Loucy (cell line): Measurements from ENCODE around the gene HS6ST3.

ENCODE experiments used
- H2AFZ ChIP-seq: fragments of 200-600 bp; sonication (generic); 2 replicates; pipeline ENCODE4 v1.6.0; 2016; ENCODE audit warnings: antibody characterized with exemption, mild to moderate bottlenecking, low read length, moderate library complexity
- H3F3A ChIP-seq: fragments of 200-600 bp; 2 replicates; pipeline ENCODE4 v1.6.0; 2016; ENCODE audit warnings: antibody characterized with exemption, low read depth, mild to moderate bottlenecking
- H3K27me3 ChIP-seq: fragments of 200-600 bp; sonication (generic); 2 replicates; pipeline ENCODE4 v1.6.1; 2014; ENCODE audit warnings: low read length, mild to moderate bottlenecking; ENCODE audit not compliant: insufficient read depth, poor library complexity, severe bottlenecking
- H3K36me3 ChIP-seq: fragments of 200-600 bp; sonication (generic); 2 replicates; pipeline ENCODE4 v1.6.1; 2016; ENCODE audit warnings: low read length; ENCODE audit not compliant: insufficient read depth
- H3K4me1 ChIP-seq: fragments of 200-600 bp; sonication (generic); 2 replicates; pipeline ENCODE4 v1.5.1; 2014; ENCODE audit warnings: low read length, mild to moderate bottlenecking; ENCODE audit not compliant: insufficient read depth, poor library complexity, severe bottlenecking
- H3K4me2 ChIP-seq: fragments of 200-600 bp; sonication (generic); 2 replicates; pipeline ENCODE4 v1.6.0; 2014; ENCODE audit warnings: antibody characterized with exemption, low read length, low read depth, mild to moderate bottlenecking; ENCODE audit not compliant: poor library complexity, severe bottlenecking
- H3K4me3 ChIP-seq: fragments of 200-600 bp; sonication (generic); 2 replicates; pipeline ENCODE4 v1.5.1; 2014; ENCODE audit warnings: low read length, mild to moderate bottlenecking, mixed read lengths; ENCODE audit not compliant: poor library complexity, severe bottlenecking
- H3K79me2 ChIP-seq: fragments of 200-600 bp; sonication (generic); 2 replicates; pipeline ENCODE4 v1.6.1; 2014; ENCODE audit warnings: low read length; ENCODE audit not compliant: insufficient read depth
- H3K9ac ChIP-seq: fragments of 200-600 bp; sonication (generic); 2 replicates; pipeline ENCODE4 v1.6.0; 2014; ENCODE audit warnings: mild to moderate bottlenecking, low read depth, low read length, moderate library complexity; ENCODE audit not compliant: poor library complexity, severe bottlenecking
- H3K9me2 ChIP-seq: fragments of 200-600 bp; sonication (generic); replicated peaks from 2 replicates; pipeline ENCODE4 v1.6.1; 2016; ENCODE audit warnings: low read depth, low read length, mixed read lengths
- H3K9me3 ChIP-seq: fragments of 200-600 bp; sonication (generic); 2 replicates; pipeline ENCODE4 v1.6.1; 2014; ENCODE audit warnings: mild to moderate bottlenecking, antibody characterized with exemption, low read length, low read depth; ENCODE audit not compliant: insufficient read depth
- H4K20me1 ChIP-seq: fragments of 200-600 bp; sonication (generic); 2 replicates; pipeline ENCODE4 v1.6.0; 2014; ENCODE audit warnings: antibody characterized with exemption, low read length, mild to moderate bottlenecking; ENCODE audit not compliant: insufficient read depth, poor library complexity, severe bottlenecking
- CTCF ChIP-seq: fragments of 200-600 bp; sonication (generic); conservative IDR thresholded peaks from 2 replicates; pipeline ENCODE4 v1.5.1; 2014; ENCODE audit warnings: mild to moderate bottlenecking, antibody characterized with exemption, low read length
- EZH2phosphoT487 ChIP-seq: fragments of 200-600 bp; IDR thresholded peaks from 2 replicates; pipeline ENCODE4 v1.6.1; 2018; ENCODE audit warnings: antibody characterized with exemption, mild to moderate bottlenecking, moderate library complexity, borderline replicate concordance

HS6ST3 gene

DNA sequence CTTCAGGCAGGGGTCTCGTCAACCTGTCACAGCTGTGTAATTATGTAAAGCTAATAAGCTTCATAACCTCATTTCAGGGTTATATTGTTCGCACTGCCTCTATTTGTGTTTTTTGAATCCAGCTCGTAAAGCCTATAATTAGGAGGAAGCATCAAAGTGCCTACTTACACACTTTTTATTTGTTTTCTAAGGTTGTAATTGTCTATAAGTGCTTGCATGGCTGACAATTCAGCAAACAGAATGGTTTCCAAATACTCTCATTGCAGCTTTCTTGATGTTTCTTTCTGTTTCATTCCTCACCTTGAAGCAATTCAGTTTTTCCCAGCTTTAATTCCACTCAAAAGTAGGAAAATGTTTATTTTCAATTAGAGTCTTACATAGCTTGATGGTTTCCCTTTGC is 336.3 kb downstream of the HS6ST3 start:
- no peaks in the 10 kb centered on the region; the same call in 1 of the 2 replicates for H3K9me3 ChIP-seq
- no peaks in the 10 kb centered on the region for H3K27me3 ChIP-seq
- no peaks in the 10 kb centered on the region for H4K20me1 ChIP-seq
- no peaks in the 10 kb centered on the region for H3K4me1 ChIP-seq
- H3K4me2 ChIP-seq, result no peak overlapping the region
- no peaks in the 10 kb centered on the region for H3K79me2 ChIP-seq
- no peaks in the 10 kb centered on the region for H3F3A ChIP-seq
- TF ChIP-seq EZH2phosphoT487, result no peak
- no peak for TF ChIP-seq CTCF
- no peak overlapping the region for H3K9ac ChIP-seq
- H3K36me3 ChIP-seq, result no peaks in the 10 kb centered on the region
- H2AFZ ChIP-seq, result no peak overlapping the region
- H3K4me3 ChIP-seq, result no peak overlapping the region
- H3K9me2 ChIP-seq, result no peaks in the 10 kb centered on the region

GRCh38 chr13:96428911-96429310 is 339.0 kb downstream of the HS6ST3 start:
- Histone ChIP-seq H2AFZ (no peak overlapping the region), H3K4me3 (no peak overlapping the region), H3K9ac (no peak overlapping the region), H3F3A (no peaks in the 10 kb centered on the region), H3K9me2 (no peaks in the 10 kb centered on the region), H3K9me3 (no peaks in the 10 kb centered on the region; the same call in 1 of the 2 replicates), H3K4me2 (no peak overlapping the region), H3K79me2 (no peaks in the 10 kb centered on the region), H4K20me1 (no peaks in the 10 kb centered on the region), H3K27me3 (no peaks in the 10 kb centered on the region), H3K4me1 (no peaks in the 10 kb centered on the region), H3K36me3 (no peaks in the 10 kb centered on the region)
- TF ChIP-seq EZH2phosphoT487 (no peak), CTCF (no peak)

- no peaks in the 10 kb centered on the region for H4K20me1 ChIP-seq
These were observed 341.2 kb downstream of the HS6ST3 start for GRCh38 chr13:96431044-96431581.

More at GRCh38 chr13:96431044-96431581, 341.2 kb downstream of the HS6ST3 start:
- Histone ChIP-seq H3K4me2 (no peak overlapping the region), H3K4me3 (no peak overlapping the region), H3F3A (no peaks in the 10 kb centered on the region), H2AFZ (no peak overlapping the region), H3K27me3 (no peaks in the 10 kb centered on the region), H3K79me2 (no peaks in the 10 kb centered on the region), H3K36me3 (no peaks in the 10 kb centered on the region), H3K4me1 (no peaks in the 10 kb centered on the region), H3K9me2 (no peaks in the 10 kb centered on the region), H3K9ac (no peak overlapping the region), H3K9me3 (no peaks in the 10 kb centered on the region; the same call in 1 of the 2 replicates)
- TF ChIP-seq EZH2phosphoT487 (no peak), CTCF (no peak)
